GM18861 (cell line): ENCODE results near the gene MLF2.
A peak's percentile ranks its signal among the peaks of the same experiment; 100 is the strongest.

Source experiments
- ATAC-seq: cut with Tn5 transposase; IDR thresholded peaks from one replicate; pipeline ENCODE4 v1.9.1; 2021; ENCODE audit not compliant: unreplicated experiment

MLF2 gene

GRCh38 chr12:6778574-6779550 lies 25.9 kb upstream of the MLF2 start:
- peak; percentile 62 for ATAC-seq

- no peak for ATAC-seq
These were observed 25.3 kb upstream of the MLF2 start for GRCh38 chr12:6778217-6778573.

- no peak for ATAC-seq
These were observed 24.4 kb upstream of the MLF2 start for GRCh38 chr12:6777386-6777785.

- no peak for ATAC-seq
These were observed 22.5 kb upstream of the MLF2 start for GRCh38 chr12:6775185-6776174.

GRCh38 chr12:6774499-6775062 lies 21.6 kb upstream of the MLF2 start:
- ATAC-seq: no peak

- no peak for ATAC-seq
These were observed 20.8 kb upstream of the MLF2 start for GRCh38 chr12:6773590-6774351.

- no peak for ATAC-seq
These were observed 20.0 kb upstream of the MLF2 start for GRCh38 chr12:6772726-6773589.

GRCh38 chr12:6772331-6772695 lies 19.4 kb upstream of the MLF2 start, which contains the start of gene LAG3:
Gene LAG3, plus strand, starts transcription at chr12:6772520. Its CDS starts 333 bp downstream, at chr12:6772853.
- ATAC-seq: no peak

- ATAC-seq: no peak
These were observed 18.8 kb upstream of the MLF2 start for GRCh38 chr12:6771509-6772330.

GRCh38 chr12:6771091-6771495 lies 18.2 kb upstream of the MLF2 start:
- no peak for ATAC-seq

GRCh38 chr12:6770600-6770999 lies 17.7 kb upstream of the MLF2 start:
- ATAC-seq: no peak

- ATAC-seq: no peak
These were observed 17.2 kb upstream of the MLF2 start for GRCh38 chr12:6770094-6770493.

- ATAC-seq: no peak
These were observed 16.7 kb upstream of the MLF2 start for GRCh38 chr12:6769666-6770065.

GRCh38 chr12:6768990-6769389 lies 16.0 kb upstream of the MLF2 start:
- no peak for ATAC-seq

- no peak for ATAC-seq
These were observed 15.5 kb upstream of the MLF2 start for GRCh38 chr12:6768437-6768914.

- no peak for ATAC-seq
These were observed 14.7 kb upstream of the MLF2 start for GRCh38 chr12:6767353-6768319.

- peak; percentile 30 for ATAC-seq
These were observed 13.9 kb upstream of the MLF2 start for GRCh38 chr12:6766651-6767349.
